ENCODE measurements around the gene ZNF552. TPM values are rescaled to one million over a fixed set of nuclear protein-coding genes. Genes with fewer than 3 reads are reported as not detected.
A peak's percentile ranks its signal among the peaks of the same experiment; 100 is the strongest.
"Not testable (repeated sequence)": the region's sequence is repeated elsewhere in the genome, so short reads cannot be mapped to it uniquely, and the experiment has no call there.

The ZNF552 gene
- polyA plus RNA-seq, 3 donors = 16.1 to 18.2 (median 17.3) TPM

DNA sequence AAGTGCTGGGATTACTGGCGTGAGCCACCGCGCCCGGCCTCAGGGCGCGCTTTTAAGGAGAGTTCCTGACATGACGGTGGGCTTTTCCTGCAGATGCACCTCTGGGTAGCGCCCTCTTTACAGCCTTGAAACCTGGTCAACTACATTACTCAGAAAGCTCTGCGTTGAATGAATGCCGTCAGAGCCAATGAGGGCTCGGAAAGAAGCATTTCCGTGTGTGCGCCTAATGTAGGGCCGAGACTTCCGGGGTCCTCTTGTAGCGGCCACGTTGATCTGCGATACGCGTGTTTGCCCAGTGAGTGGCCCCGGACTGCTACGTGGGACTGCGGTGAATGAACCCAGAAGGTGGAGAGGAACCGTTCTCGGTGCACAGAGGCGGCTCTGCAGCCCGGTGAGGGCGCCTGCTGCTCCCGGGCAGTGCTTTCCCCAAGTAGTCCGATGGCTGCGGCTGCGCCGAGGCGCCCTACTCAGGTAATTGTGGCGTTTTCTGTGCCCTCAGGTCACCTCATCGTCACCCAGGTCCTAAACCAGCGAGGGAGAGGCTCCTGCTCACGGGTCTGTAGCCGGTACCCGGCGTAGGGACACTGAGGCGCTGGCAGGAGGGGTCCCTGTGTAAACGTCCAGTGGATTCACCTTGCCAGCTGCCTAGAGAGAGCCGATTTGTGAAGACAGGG lies 4.9 kb upstream of the ZNF552 start:
- DNase-seq (ENCODE audit: low read depth in 3 of 3, low spot score in 2 of 3) = peak in 2 of 3 donors; percentile 78 to 87

DNA sequence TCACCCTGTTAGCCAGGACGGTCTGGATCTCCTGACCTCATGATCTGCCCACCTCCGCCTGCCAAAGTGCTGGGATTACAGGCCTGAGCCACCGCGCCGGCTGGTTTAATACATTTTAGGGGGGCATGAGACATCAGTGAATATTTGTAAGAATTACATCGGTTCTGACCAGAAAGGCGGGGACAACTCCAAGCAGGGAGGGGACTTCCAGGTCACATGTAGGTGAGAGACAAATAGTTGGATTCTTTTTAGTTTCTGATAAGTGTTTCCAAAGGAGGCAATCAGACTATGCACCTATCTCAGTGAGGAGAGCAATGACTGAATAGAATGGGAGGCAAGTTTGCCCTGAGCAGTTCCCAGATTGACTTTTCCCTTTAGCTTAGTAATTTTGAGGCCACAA lies 3.7 kb upstream of the ZNF552 start:
- no peak for DNase-seq (ENCODE audit: low read depth in 3 of 3, low spot score in 2 of 3)

GRCh38 chr19:57817976-57818375 lies 3.3 kb upstream of the ZNF552 start:
- no peak for DNase-seq (ENCODE audit: low read depth in 3 of 3, low spot score in 2 of 3)

- no peak for DNase-seq (ENCODE audit: low read depth in 3 of 3, low spot score in 2 of 3)
Observed at GRCh38 chr19:57816652-57817051, 1.9 kb upstream of the ZNF552 start.

- no peak for DNase-seq (ENCODE audit: low read depth in 3 of 3, low spot score in 2 of 3)
Observed at GRCh38 chr19:57815247-57816075, 748 bp upstream of the ZNF552 start.

DNA sequence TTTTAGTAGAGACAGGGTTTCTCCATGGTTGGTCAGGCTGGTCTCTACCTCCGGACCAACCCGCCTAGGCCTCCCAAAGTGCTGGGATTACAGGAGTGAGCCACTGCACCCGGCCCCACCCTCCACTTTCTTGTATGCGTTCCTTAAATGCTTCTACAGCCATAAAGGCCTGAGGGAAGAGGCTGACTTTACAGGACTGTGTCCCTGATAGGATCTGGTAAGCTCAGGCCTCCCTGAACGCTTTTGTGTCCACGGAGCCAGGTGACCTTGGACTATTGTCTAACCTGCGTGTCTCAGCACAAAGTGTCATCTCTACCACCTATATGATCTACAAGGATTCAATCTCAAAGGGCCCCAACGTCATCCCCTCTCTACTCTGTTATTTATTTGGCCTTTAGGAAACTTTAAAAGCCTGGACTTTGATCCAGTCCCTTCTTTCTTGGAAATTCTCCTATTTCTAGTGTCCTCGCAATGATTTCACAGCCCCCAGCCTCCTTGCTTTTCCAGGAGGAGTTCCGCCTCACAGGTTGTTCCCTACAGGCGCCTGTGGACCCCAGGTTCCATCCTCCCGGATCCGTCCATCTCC lies 701 bp downstream of the ZNF552 start:
- DNase-seq (ENCODE audit: low read depth in 3 of 3, low spot score in 2 of 3) = no peak

- not testable (repeated sequence) for DNase-seq (ENCODE audit: low read depth in 3 of 3, low spot score in 2 of 3)
Observed at GRCh38 chr19:57812975-57813820, 1.5 kb downstream of the ZNF552 start.

DNA sequence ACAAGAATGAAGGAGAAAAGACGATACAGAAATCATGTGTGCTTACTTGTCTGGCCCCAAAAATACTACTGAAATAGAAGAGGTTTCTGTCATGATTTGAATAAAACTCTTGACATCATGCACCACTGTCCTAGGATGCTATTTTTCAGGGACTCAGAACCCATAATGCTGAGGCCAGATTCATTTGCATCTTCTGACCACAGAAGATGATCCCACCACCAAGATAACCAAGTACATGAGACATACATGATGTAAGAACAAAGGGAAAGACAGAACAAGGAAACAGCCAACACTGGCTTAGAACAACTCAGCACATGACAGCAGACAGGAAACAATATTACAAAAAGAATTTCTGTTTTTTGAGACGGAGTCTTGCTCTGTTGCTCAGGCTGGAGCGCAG lies 2.5 kb downstream of the ZNF552 start:
- DNase-seq (ENCODE audit: low read depth in 3 of 3, low spot score in 2 of 3) = no peak

DNA sequence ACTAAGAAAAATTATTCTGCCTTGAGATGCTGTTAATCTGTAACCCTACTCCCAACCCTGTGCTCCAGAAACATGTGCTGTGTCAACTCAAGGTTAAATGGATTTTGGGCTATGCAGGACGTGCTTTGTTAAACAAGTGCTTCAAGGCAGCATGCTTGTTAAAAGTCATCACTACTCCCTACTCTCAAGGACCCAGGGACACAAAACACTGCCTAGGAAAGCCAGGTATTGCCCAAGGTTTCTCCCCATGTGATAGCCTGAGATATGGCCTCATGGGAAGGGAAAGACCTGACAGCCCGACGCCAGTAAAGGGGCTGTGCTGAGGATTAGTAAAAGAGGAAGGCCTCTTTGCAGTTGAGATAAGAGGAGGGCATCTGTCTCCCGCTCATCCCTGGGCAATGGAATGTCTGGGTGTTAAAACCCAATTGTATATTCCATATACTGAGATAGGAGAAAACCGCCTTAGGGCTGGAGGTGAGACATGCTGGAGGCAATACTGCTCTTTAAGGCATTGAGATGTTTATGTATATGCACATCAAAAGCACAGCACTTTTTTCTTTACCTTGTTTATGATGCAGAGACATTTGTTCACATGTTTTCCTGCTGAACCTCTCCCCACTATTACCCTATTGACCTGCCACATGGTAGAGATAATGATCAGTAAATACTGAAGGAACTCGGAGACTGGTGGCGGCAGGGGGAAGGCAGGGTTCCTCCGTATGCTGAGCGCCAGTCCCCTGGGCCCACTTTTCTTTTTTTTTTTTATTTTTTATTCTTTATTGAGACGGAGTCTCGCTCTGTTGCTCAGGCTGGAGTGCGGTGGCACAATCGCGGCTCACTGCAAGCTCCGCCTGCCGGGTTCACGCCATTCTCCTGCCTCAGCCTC lies 4.1 kb downstream of the ZNF552 start:
- not testable (repeated sequence) for DNase-seq (ENCODE audit: low read depth in 3 of 3, low spot score in 2 of 3)

- no peak for DNase-seq (ENCODE audit: low read depth in 3 of 3, low spot score in 2 of 3)
Observed at GRCh38 chr19:57807541-57807940, 7.2 kb downstream of the ZNF552 start.

- DNase-seq (ENCODE audit: low read depth in 3 of 3, low spot score in 2 of 3) = no peak
Observed at GRCh38 chr19:57803594-57804325, 11.0 kb downstream of the ZNF552 start.

GRCh38 chr19:57803265-57803593 lies 11.5 kb downstream of the ZNF552 start:
- no peak for DNase-seq (ENCODE audit: low read depth in 3 of 3, low spot score in 2 of 3)

GRCh38 chr19:57802269-57802668 lies 12.4 kb downstream of the ZNF552 start:
- no peak for DNase-seq (ENCODE audit: low read depth in 3 of 3, low spot score in 2 of 3)

- DNase-seq (ENCODE audit: low read depth in 3 of 3, low spot score in 2 of 3) = no peak
Observed at GRCh38 chr19:57800696-57801095, 14.0 kb downstream of the ZNF552 start.

- DNase-seq (ENCODE audit: low read depth in 3 of 3, low spot score in 2 of 3) = not testable (repeated sequence)
Observed at GRCh38 chr19:57796580-57796979, 18.1 kb downstream of the ZNF552 start.

GRCh38 chr19:57789288-57789687 lies 25.4 kb downstream of the ZNF552 start:
- no peak for DNase-seq (ENCODE audit: low read depth in 3 of 3, low spot score in 2 of 3)

- no peak for DNase-seq (ENCODE audit: low read depth in 3 of 3, low spot score in 2 of 3)
Observed at GRCh38 chr19:57788114-57788692, 26.5 kb downstream of the ZNF552 start.

GRCh38 chr19:57786906-57787305 lies 27.8 kb downstream of the ZNF552 start:
- DNase-seq (ENCODE audit: low read depth in 3 of 3, low spot score in 2 of 3) = no peak

DNA sequence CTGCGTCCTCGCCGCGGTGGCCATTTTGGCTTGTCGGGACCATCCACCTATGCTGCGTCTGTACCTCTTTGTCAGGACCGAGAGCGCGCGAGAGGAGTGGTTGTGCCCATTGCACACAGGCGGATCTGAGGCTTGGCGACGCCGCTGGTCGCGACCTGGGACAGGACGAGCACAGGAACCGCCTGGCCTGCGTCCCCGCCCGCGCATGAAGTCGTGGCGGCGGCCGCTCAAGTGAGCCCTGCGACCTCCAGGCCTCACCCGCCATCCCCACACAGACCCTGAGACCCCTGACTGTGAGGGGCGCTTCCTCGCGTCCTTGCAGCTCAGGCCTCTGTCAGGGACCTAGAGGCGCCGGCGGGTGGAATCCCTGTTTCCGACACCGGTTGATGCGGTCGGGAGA lies 28.4 kb downstream of the ZNF552 start:
- no peak for DNase-seq (ENCODE audit: low read depth in 3 of 3, low spot score in 2 of 3)
